Measurements from ENCODE around the gene SH3RF3.

Gene SH3RF3

DNA sequence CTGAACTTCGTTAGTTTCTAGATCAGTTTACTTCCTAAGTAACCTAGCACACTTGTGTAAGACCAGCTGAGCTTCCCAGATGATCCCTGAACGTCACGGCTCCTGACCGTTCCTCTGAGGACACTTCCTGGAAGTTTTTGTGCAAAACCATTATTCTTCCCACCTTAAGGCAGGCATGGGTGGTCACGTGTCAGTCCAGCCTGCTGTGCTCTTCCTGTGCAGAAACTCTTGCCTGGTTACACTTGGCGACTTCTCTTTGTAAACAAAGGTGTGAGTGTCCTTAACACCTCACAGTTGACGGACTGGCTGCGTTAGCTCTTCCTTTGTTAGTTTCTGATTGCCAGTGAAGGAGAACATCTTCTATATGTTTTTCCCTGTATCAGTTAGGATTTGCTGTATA lies 118.3 kb downstream of the SH3RF3 start:
- no peak for DNase-seq

DNA sequence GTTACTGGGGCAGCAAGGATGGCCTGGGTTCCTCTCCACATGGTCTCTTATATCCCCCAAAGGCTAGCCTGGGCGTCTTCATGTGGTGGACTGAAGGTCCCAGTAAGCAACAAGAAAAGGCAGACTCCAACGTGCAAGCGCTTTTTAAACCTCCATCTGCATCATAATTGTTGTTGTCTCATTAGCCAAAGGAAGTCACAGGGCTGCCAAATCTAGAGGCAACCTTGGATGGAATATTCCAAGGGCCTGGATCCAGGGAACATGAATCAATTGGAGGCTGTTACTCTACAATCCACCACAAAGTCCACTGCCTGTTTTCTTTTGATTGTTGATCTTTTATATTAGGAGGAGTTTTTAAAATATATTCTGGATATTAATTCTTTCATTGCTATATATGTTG lies 118.8 kb downstream of the SH3RF3 start:
- no peak for DNase-seq

- no peak for DNase-seq
Measured at GRCh38 chr2:109248590-109248989, 119.6 kb downstream of the SH3RF3 start.

DNA sequence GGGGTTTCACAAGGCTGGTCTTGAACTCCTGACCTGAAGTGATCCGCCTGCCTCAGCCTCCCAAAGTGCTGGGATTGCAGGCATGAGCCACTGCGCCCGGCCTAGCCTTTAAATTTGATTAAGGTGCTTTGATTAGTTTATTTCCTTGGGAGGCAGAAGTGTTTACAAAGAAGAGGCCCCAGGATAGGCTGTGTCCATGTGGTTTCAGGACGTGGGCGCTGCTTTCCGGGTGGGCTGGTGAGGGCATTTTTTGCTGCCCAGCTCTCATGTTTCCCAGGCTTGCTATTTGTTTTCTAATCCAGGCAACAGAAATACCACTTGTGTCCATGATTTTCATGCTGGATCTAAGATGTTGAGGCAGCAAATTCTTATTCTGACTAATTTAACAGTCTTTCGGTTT lies 124.2 kb downstream of the SH3RF3 start:
- DNase-seq, result no peak

DNA sequence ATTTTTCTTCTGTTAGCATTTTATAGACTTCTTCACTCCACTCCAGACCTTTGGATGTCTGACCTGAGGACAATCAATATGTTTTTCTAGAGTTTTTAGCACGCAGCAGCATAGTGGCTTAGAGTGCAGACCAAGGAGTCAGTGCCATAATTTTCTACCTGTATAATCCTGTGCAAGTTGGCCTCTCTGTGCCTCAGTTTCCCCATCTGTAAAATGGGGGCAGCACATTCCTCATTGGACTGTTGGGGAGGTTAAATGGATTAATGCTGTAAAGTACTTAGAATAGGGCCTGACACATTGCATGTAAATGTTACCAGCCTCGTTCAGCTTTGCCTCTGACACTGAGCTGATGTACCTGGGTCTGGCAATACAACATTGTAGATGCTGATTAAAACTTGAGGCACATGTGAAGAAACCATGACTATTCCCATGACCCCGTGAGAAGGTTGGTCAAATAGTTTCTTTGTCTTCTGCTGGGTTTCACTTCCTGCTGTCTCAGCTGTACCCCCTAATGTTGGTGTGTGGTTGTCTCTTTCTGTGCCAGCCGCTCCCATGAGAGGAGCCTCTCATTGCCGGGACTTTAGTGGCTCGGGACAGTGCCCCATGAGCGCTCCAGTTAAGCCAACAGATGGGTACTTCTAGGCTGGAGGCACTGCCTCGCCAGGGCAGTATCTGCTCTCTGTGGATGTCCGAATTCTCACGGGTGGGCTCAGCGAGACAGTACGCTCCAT lies 125.3 kb downstream of the SH3RF3 start:
- no peak for DNase-seq

- DNase-seq, result no peak
Measured at GRCh38 chr2:109255654-109256053, 126.6 kb downstream of the SH3RF3 start.

DNA sequence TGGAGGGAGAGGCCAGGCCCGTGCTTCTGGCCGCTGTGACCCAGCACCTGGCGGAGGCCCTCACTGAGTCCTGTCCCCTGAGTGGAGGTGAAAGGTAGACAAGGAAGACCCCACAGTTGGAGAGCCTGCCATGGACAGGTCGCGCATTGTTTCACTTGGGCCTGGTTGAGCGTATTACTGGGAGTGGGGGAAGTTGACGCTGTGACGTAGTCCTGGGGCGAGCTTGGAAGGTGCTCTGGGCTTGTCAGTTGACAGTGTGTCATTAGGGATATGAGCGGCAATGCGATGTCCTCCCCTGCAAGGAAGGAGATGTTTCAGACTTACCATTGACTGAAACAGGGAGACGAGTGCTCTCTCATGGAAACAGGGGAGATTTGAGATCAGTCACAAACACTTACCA lies 127.1 kb downstream of the SH3RF3 start:
- no peak for DNase-seq

DNA sequence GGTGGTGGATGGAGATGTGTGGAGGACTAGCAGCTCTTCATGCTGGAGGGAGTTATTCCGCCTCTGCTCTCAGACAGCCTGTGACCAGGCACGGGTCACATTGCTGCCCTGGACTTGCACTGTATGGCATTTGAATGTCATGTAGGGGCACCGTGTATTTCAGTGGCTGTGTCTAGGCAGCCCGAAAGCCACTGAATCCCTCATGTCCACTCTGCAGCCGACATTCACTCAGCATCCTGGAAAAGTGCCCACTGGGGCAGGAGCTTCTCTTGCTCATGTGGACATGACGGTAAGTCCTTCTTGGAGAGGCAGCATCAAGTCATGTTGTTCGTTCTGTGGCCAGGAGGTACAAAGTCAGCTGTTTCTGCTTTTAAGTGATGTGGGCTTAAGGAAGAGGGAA lies 127.9 kb downstream of the SH3RF3 start:
- DNase-seq, result no peak

DNA sequence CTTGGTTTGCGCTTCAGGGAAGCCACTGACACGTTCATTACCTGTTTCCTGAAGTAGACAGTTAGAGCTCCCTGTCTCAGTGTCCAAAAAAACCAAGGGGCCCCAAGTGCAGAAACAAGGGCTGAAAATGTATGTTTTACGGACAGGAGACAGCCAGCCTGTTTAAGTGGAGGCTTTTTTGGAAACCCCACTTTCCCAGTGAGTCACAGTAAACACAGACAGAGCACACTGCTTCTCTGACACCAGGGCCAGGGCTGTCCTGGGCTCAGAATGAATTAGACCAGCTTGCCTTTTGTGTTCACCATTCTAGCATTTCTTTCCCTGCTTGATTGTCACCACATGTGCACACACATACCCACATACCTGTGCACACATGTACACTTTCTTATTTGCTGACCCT lies 128.6 kb downstream of the SH3RF3 start:
- no peak for DNase-seq

GRCh38 chr2:109258376-109258775 lies 129.4 kb downstream of the SH3RF3 start:
- no peak for DNase-seq

DNA sequence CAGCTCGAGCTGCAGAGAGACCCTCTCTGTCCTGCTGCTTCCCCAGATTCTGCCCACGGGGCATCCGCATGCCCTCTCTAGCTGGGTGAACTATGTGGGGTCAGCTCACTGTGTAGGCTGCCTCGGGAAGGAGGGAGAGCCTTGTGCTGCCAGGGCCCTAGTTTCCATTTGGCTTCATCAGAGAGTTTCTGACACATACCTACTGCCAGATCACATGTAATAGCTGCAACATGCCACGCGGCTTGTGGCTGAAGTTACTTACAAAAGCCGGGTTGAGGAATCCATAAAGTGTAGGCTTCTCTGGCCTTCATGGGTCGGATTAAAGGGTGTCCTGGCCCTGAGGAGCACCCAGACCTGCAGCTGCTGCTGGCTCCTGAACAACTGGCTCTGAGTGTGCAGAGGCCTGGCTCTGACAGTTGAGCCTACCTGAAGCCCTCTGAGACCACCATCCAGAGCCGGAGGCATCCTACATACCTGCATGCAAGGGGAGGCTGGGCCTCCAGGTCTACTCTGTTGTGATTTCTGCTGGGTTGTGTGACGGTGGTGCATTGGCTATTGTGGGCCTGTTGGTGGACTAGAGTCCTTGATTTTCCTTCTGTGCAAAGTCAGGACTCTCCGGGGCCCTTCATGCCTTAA lies 130.0 kb downstream of the SH3RF3 start:
- DNase-seq, result no peak

- no peak for DNase-seq
Measured at GRCh38 chr2:109259671-109260070, 130.7 kb downstream of the SH3RF3 start.

DNA sequence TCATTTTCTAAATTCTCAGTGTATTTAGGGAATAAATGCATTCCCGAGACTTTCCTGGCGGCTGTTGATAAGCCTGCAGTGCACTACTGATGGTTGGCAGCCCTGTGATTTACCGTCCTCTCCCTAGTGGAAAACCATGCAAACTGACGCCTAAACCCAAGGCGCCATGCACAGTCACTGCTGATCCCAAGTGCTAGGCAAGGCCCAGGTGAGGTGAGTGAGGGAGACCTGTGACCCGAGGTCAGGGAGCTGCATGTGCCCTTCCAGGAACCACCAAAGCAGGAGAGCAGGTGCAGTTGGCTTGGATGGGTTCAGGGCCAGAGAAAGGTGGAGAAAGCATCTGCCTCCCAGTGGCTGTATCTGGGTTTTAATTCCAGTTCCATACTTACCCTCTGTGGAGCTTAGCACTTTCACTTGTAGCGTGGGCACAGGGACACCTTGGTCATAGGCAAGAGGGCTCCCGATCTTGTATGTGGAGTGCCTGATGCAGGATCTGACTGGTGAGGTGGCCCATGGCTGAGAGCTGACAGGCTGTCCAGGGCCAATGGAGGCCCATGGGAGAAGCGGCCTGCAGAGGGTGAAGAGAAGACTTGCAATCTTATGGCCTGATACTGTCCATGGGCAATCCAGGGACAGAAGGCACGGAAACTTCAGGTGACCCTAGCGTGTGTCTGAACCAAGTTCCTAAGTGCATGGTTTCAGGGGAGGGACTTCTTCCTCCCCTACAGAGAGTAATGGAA lies 131.3 kb downstream of the SH3RF3 start:
- no peak for DNase-seq

DNA sequence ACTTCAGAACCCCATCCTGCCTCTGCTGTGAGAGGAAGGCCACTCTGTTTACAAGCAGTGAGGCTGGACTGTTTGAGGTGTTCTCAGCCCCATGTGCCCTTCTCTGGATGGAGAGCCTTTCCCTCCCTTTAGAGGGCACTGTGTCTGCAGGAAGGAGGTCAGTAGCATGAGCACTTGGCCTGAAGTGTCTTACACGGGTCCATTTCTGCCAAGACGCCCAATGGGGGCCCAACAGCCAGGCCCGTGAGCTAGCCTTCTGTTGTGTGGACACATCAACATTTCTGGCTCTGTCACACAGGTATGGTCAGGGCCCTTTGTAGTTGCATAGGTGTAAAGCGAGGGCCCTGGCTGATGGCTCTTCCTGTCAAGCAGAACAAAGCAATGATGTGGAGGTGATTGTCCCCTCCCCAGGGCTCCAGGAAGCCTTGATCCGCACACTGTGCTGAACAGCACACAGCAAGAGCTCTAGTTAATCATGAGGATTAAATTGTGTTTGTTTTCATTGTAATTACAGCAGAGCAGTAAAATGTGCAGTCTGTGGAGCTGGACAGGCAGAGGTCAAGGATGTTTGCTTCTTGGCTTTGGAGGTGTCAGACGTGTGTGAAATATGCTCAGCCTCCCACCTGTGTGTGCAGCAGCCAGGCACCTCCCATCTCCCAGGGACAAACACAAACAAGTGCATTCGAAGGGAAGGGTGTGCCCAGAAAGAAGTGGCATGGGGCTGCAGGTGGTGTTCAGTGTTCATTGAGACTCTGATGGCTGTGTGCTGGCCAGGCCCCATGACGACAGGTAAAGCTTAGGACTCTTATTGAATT lies 132.1 kb downstream of the SH3RF3 start:
- no peak for DNase-seq

GRCh38 chr2:109261906-109262631 lies 133.1 kb downstream of the SH3RF3 start:
- no peak for DNase-seq

DNA sequence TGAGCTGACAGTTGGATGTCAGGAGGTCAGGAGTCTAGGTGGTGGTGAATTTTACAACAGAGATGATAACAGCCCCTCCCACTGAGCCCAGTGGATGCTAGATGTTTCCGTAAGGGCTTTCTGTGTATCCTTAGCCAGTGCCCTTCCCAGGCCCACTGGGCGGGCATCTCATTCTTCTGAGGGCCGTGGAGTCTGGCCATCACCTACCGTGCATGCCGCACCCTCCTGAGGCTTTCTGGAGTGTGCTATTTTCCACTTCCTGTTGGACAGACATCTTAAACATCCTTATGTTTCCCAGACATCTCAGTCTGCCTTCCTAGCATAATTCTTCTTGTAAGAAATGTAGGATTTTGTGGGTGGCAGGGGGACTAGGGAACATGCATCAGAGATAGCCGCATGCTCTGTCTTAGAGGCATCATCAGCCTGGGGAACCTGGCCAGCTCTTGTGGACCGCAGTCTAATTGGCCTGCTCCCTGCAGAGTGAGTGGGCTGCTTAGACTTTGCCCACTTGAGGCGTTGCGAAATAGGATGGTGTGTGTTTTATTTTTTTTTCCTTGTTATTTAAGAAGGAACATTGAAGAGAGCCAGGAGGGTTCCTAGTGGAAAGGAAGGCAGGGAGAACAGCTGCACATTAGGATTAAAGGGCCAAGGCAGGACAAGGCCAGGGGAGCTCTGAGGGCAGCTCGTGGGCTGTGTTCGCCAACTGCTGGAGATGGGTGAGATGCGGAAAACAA lies 135.8 kb downstream of the SH3RF3 start:
- no peak for DNase-seq

DNA sequence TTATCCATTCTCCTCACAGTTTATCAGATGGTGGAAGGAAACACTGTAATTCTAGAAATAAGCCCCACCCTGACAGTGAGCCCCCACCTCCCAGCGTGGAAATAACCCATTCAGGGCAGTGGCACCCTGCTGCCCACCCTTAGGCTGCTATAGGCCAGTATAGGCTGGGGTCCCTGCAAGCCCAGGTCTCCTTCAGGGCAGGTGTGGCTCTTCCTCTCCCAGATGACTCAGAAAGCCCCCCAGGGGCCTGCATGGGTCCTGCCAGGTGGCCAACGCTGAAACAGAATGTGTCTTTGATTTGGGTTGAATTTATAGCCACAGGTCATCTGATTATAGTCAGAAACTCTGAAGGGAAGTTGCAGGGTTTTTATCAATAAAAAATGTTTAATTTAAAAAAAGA lies 136.4 kb downstream of the SH3RF3 start:
- no peak for DNase-seq

- DNase-seq, result no peak
Measured at GRCh38 chr2:109265953-109266352, 136.9 kb downstream of the SH3RF3 start.

GRCh38 chr2:109266496-109266895 lies 137.5 kb downstream of the SH3RF3 start:
- DNase-seq, result no peak

DNA sequence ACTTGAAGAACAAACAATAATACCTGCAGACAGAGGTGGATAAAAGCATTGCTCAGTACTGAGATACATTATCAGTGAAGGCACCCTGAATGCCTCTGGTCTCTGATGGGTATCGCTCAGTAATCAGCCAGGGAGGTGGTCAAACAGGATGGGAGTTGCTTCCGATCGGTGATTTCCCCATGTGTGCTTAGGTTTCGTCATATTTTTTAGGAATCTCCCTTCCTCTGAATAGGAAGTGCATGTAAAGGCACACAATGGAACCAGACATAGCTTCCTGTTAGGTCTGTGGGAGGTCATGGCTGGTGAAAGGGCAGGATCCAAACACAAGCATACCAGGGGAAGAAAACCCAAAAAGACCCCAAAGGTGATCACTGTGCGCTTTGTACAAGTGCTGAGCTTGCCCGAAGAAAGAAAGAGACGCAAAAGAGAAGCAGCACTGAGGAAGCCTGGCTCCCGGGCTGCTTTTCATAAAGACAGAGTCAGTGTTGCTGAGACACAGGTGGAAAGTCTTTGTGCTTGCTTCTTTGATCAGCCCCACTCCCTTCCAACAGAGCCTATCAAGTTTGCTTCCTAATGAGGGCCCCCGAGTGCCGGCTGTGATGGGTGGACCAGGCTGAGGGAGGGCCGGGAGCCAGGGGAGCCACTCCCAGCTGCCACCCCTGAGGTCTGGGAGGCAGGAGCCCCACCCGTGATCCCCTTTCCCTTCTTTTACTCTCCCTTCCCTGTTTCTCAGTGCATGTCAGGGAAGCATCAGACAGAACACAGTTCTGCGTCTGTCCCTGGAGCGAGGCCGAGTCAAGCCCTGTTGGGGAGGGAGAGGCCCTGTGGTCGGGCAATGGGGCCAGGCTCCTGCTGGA lies 138.2 kb downstream of the SH3RF3 start:
- DNase-seq, result no peak

- DNase-seq, result no peak
Measured at GRCh38 chr2:109268916-109269315, 139.9 kb downstream of the SH3RF3 start.

Measured in activated CD4-positive, alpha-beta T cell treated with anti-CD3 and anti-CD28 coated beads, Interleukin-2, amount 50 U/mL, for 1 hour (primary cell).